Stomach (tissue), 4 donors: ENCODE data around the gene CLTCL1.

Experiments
- EP300 ChIP-seq: sonication (generic); formaldehyde crosslinking; IDR thresholded peaks from one replicate; pipeline ENCODE4 v1.6.1; 2017; ENCODE audit warnings: antibody characterized with exemption
- POLR2A ChIP-seq, 4 donors: fragments of 450-650 bp; IDR thresholded peaks; one replicate each; pipeline ENCODE4 v1.6.1; 2016; ENCODE audit warnings: antibody characterized with exemption in 4 of 4, control low read depth in 2 of 4, mild to moderate bottlenecking in 1 of 4, moderate library complexity in 1 of 4
- POLR2AphosphoS5 ChIP-seq, 3 donors: sonication (generic); formaldehyde crosslinking; IDR thresholded peaks; one replicate each; pipeline ENCODE4 v1.6.1; 2016; ENCODE audit warnings: antibody characterized with exemption in 3 of 3
- TF ChIP-seq, protein P1 (sequence below), 7 experiments: fragments of 450-650 bp in 4 of 7; fragments of 200-600 bp in 3 of 7; sonication (generic) in 3 of 7; IDR thresholded peaks; one replicate each; pipeline ENCODE4 v1.5.1; 2016 to 2019; ENCODE audit warnings: antibody characterized with exemption in 7 of 7, control low read depth in 2 of 7, mild to moderate bottlenecking in 1 of 7

GRCh38 chr22:19175602-19176174, 115.8 kb downstream of the CLTCL1 start:
- TF ChIP-seq POLR2AphosphoS5 (IDR thresholded peaks at IDR 0.05) (no peak), POLR2A (IDR thresholded peaks at IDR 0.05) (no peak), EP300 (no peak)
- TF ChIP-seq, protein P1, sequence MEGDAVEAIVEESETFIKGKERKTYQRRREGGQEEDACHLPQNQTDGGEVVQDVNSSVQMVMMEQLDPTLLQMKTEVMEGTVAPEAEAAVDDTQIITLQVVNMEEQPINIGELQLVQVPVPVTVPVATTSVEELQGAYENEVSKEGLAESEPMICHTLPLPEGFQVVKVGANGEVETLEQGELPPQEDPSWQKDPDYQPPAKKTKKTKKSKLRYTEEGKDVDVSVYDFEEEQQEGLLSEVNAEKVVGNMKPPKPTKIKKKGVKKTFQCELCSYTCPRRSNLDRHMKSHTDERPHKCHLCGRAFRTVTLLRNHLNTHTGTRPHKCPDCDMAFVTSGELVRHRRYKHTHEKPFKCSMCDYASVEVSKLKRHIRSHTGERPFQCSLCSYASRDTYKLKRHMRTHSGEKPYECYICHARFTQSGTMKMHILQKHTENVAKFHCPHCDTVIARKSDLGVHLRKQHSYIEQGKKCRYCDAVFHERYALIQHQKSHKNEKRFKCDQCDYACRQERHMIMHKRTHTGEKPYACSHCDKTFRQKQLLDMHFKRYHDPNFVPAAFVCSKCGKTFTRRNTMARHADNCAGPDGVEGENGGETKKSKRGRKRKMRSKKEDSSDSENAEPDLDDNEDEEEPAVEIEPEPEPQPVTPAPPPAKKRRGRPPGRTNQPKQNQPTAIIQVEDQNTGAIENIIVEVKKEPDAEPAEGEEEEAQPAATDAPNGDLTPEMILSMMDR (IDR thresholded peaks at IDR 0.05) = no peak
